OCI-LY3 (cell line): ENCODE data around the gene CDX1.

Experiments used
- H2AFZ ChIP-seq: fragments of 200-600, 300-600 bp; shearing (Covaris generic); 2 replicates; pipeline ENCODE4 v1.6.0; 2014; ENCODE audit warnings: antibody characterized with exemption, low read depth, low read length
- H3K27ac ChIP-seq: fragments of 200-600, 300-600 bp; sonication (generic); 2 replicates; pipeline ENCODE4 v1.5.1; 2014; ENCODE audit warnings: mild to moderate bottlenecking, low read length, moderate library complexity, mixed read lengths
- H3K27me3 ChIP-seq: fragments of 200-600, 300-600 bp; sonication (generic); 2 replicates; pipeline ENCODE4 v1.6.1; 2014; ENCODE audit warnings: low read depth, low read length, mixed read lengths
- H3K36me3 ChIP-seq: fragments of 200-600, 300-600 bp; sonication (generic); replicated peaks from 2 replicates; pipeline ENCODE3; 2014; ENCODE audit warnings: low read depth, low read length, mixed read lengths
- H3K4me1 ChIP-seq: fragments of 300-600, 200-600 bp; sonication (generic); 2 replicates; pipeline ENCODE4 v1.6.1; 2014; ENCODE audit warnings: low read length, mixed read lengths
- H3K4me2 ChIP-seq: fragments of 200-600, 300-600 bp; sonication (generic); 2 replicates; pipeline ENCODE4 v1.6.1; 2014; ENCODE audit warnings: low read length, mixed read lengths
- H3K4me3 ChIP-seq: fragments of 300-600, 200-600 bp; sonication (generic); 2 replicates; pipeline ENCODE4 v1.5.1; 2014; ENCODE audit warnings: antibody characterized with exemption, mild to moderate bottlenecking, low read length, moderate library complexity
- H3K79me2 ChIP-seq: fragments of 300-600, 200-600 bp; shearing (Covaris generic); 2 replicates; pipeline ENCODE4 v1.6.1; 2014; ENCODE audit warnings: mild to moderate bottlenecking, low read length, mixed read lengths
- H3K9ac ChIP-seq: fragments of 300-600, 200-600 bp; shearing (Covaris generic); 2 replicates; pipeline ENCODE4 v1.6.0; 2014; ENCODE audit warnings: mild to moderate bottlenecking, low read length, moderate library complexity
- H3K9me3 ChIP-seq: fragments of 200-600, 300-600 bp; shearing (Covaris generic); 2 replicates; pipeline ENCODE4 v1.6.1; 2014; ENCODE audit warnings: low read length, mixed read lengths; ENCODE audit not compliant: insufficient read depth
- H4K20me1 ChIP-seq: fragments of 200-600, 300-600 bp; sonication (generic); 2 replicates; pipeline ENCODE4 v1.6.1; 2016; ENCODE audit warnings: low read length, mixed read lengths; ENCODE audit not compliant: insufficient read depth
- EZH2phosphoT487 ChIP-seq: fragments of 200-600 bp; shearing (Covaris generic); IDR thresholded peaks from 2 replicates; pipeline ENCODE4 v1.6.1; 2018; ENCODE audit warnings: antibody characterized with exemption, mixed run types, low read depth
- TF ChIP-seq, protein P1 (sequence below): fragments of 200-600, 300-600 bp; sonication (generic); IDR thresholded peaks from 2 replicates; pipeline ENCODE4 v1.5.1; 2014; ENCODE audit warnings: antibody characterized with exemption, low read length, low read depth

The CDX1 gene

DNA sequence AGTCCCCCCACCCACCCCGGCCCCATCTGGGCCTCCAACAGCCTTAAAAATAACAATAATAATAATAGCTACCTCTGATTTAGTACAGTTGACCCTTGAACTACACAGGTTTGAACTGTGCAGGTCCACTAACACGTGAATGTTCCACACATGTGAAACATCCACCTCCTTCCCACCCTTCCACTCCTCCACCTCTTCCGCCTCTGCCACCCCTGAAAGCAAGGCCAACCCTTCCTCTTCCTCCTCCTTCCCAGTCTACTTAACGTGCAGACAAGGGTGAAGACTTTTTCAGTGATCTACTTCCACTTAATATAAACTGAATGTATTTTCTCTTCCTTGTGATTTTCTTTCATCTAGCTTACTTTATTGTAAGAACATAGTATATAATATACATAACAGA is 21.7 kb upstream of the CDX1 start:
- H3K9ac ChIP-seq = no peak overlapping the region
- H4K20me1 ChIP-seq = no peaks in the 10 kb centered on the region
- TF ChIP-seq, protein P1, sequence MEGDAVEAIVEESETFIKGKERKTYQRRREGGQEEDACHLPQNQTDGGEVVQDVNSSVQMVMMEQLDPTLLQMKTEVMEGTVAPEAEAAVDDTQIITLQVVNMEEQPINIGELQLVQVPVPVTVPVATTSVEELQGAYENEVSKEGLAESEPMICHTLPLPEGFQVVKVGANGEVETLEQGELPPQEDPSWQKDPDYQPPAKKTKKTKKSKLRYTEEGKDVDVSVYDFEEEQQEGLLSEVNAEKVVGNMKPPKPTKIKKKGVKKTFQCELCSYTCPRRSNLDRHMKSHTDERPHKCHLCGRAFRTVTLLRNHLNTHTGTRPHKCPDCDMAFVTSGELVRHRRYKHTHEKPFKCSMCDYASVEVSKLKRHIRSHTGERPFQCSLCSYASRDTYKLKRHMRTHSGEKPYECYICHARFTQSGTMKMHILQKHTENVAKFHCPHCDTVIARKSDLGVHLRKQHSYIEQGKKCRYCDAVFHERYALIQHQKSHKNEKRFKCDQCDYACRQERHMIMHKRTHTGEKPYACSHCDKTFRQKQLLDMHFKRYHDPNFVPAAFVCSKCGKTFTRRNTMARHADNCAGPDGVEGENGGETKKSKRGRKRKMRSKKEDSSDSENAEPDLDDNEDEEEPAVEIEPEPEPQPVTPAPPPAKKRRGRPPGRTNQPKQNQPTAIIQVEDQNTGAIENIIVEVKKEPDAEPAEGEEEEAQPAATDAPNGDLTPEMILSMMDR = no peak
- TF ChIP-seq EZH2phosphoT487 = no peak

DNA sequence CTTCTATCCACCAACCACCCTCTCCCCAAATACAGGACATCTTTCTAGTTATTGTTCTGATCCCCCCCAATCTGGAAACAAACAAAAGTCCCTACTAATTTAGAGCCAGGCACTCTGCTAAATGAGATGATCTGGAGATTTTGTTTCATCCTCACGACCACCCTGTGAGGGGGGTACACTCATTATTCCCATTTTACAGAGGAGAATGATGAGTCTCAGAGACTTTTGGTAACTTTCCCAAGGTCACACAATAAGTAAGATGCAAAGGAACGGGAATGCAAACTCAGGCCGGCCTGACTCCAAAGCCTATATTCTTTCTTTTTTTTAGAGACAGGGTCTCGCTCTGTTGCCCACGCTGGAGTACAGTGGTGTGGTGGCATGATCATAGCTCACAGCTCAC is 20.3 kb upstream of the CDX1 start:
- Histone ChIP-seq H3K27me3 (no peaks in the 10 kb centered on the region), H3K27ac (no peak overlapping the region), H4K20me1 (no peaks in the 10 kb centered on the region), H2AFZ (no peak overlapping the region), H3K9ac (no peak overlapping the region), H3K79me2 (no peaks in the 10 kb centered on the region), H3K4me1 (peaks cover 5% of the 10 kb centered on the region; the same call in 1 of the 2 replicates), H3K9me3 (no peaks in the 10 kb centered on the region), H3K4me3 (no peak overlapping the region), H3K4me2 (no peak overlapping the region), H3K36me3 (no peaks in the 10 kb centered on the region)
- TF ChIP-seq, protein P1 = no peak
- TF ChIP-seq EZH2phosphoT487 = no peak

More for the DNA sequence above, 21.7 kb upstream of the CDX1 start:
- Histone ChIP-seq H3K4me1 (peaks cover 5% of the 10 kb centered on the region; the same call in 1 of the 2 replicates), H3K27ac (no peak overlapping the region), H3K9me3 (no peaks in the 10 kb centered on the region), H3K4me3 (no peak overlapping the region), H3K4me2 (no peak overlapping the region), H3K36me3 (no peaks in the 10 kb centered on the region), H3K79me2 (no peaks in the 10 kb centered on the region), H3K27me3 (no peaks in the 10 kb centered on the region), H2AFZ (no peak overlapping the region)

DNA sequence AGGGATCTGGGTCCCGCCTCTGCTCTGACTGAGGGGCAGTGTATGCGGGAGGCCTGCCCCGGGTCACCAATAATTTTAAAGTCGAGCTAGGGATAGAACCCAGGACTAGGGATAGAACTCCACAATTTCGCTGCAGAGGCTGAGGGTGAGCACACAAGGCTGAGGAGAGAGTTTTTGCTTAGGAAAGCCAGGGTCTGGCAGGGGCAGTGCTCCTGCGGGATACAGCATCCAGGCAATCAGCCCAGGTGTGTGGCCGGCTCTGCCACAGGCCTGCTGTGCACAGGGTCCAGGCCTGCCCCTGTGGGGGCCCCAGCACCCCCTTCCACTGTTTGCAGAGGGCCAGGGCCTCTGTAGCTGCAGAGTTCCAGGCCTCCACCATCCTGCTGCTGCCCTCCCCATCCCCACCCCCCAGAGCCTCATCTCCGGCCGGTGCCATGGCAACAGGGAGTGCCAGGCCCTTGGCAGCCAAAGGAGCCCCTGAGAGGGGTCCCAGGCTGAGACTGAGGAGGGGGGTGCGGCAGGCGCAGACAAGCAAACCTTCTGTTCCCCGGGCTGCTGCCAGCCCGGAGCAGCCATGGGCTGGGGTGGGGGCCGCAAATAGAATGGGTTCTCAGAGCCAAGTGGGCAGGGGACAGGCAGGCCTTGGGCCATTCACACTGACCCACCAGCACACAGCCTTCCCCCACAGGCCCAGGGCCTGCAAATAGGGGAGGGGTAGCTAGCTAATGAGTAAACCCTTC is 19.5 kb upstream of the CDX1 start:
- Histone ChIP-seq H4K20me1 (no peaks in the 10 kb centered on the region), H3K36me3 (no peaks in the 10 kb centered on the region), H3K9me3 (no peaks in the 10 kb centered on the region), H3K79me2 (no peaks in the 10 kb centered on the region), H3K27ac (no peak overlapping the region), H3K27me3 (no peaks in the 10 kb centered on the region), H2AFZ (no peak overlapping the region), H3K4me3 (no peak overlapping the region), H3K4me1 (peaks cover 5% of the 10 kb centered on the region; the same call in 1 of the 2 replicates), H3K4me2 (no peak overlapping the region), H3K9ac (no peak overlapping the region)
- no peak for TF ChIP-seq EZH2phosphoT487
- TF ChIP-seq, protein P1 = no peak

DNA sequence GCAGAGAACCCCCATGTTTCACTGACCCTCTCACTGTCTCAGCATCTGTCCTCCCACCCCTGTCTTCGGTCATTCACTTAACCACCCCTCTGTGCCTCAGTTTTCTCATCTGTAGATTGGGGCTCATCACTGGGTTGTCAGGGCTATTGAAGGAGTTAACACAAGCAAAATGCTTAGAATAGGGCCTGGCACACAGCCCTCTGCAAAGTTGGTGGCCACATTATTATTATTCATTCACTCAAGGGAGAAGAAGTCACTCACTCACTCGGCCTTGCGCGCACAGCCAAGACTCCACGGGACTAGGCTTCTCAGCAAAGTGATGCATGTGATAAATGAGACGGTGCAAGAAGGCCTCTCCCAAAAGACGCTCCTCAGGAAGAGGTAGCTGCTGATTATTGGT is 18.9 kb upstream of the CDX1 start:
- Histone ChIP-seq H2AFZ (no peak overlapping the region), H3K4me1 (peaks cover 5% of the 10 kb centered on the region; the same call in 1 of the 2 replicates), H3K27ac (no peak overlapping the region), H4K20me1 (no peaks in the 10 kb centered on the region), H3K79me2 (no peaks in the 10 kb centered on the region), H3K4me2 (no peak overlapping the region), H3K9me3 (no peaks in the 10 kb centered on the region), H3K4me3 (no peak overlapping the region), H3K9ac (no peak overlapping the region), H3K27me3 (no peaks in the 10 kb centered on the region), H3K36me3 (no peaks in the 10 kb centered on the region)
- no peak for TF ChIP-seq EZH2phosphoT487
- TF ChIP-seq, protein P1 = no peak
